GM18505 (cell line): ENCODE measurements around the gene FRY.

Experiments
- ATAC-seq: cut with Tn5 transposase; IDR thresholded peaks from one replicate; pipeline ENCODE4 v1.9.1; 2021; ENCODE audit not compliant: unreplicated experiment
- POLR2A ChIP-seq: IDR thresholded peaks from 4 replicates; pipeline ENCODE4 v1.6.1; 2011; ENCODE audit warnings: borderline replicate concordance; ENCODE audit not compliant: insufficient read depth, insufficient read length; ENCODE audit errors: extremely low read depth

The FRY gene

DNA sequence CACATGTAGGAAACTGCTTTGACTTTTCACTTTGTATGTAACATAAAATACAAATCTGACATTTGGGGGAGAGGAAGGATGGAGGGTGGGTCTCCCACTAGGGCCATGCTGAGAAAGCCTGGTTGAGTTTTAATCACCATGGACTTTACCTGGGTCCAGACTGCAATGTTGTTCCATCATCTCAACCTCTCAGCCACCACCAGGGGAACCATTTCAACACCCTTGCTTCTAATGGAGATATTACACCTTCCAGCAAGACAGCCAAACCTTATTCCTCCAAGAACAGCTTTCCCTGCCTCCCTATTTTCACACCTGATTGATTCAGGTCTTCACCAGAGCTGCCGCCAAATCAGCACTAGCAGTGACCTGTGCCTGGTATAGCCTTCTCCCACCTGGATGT, 227.5 kb downstream of the FRY start:
- TF ChIP-seq POLR2A: no peak
- no peak for ATAC-seq

DNA sequence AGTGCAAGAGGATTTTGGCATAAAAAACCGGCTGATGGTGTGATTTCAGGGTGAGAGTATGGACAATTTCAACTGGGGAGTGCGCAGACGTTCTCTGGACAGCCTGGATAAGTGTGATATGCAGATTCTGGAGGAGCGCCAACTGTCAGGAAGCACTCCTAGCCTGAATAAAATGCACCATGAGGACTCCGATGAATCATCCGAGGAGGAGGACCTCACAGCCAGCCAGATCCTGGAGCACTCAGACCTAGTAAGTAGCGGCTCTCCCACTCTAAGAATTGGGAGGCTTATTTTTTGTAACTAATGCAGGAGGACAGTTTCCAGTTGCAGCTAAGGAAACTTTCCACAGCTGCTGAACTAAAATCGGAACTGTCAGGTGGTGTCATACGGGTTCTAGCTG, 230.0 kb downstream of the FRY start:
- ATAC-seq: no peak
- no peak for TF ChIP-seq POLR2A

DNA sequence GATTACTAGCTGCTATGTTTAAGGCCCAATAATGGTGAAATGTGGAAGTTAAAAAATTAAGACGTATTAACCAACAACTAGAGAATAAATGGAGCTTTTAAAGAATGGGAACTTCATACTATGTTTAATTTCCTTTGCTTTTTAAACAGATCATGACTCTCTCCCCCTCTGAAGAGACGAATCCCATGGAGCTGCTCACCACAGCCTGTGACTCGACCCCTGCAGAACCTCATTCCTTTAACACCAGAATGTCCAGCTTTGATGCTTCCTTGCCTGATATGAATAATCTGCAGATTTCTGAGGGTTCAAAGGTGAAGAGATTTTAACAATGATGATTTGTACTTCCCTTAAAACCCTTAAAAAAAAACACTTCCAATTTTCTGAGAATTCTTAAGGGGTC, 230.6 kb downstream of the FRY start:
- no peak for TF ChIP-seq POLR2A
- ATAC-seq: no peak

DNA sequence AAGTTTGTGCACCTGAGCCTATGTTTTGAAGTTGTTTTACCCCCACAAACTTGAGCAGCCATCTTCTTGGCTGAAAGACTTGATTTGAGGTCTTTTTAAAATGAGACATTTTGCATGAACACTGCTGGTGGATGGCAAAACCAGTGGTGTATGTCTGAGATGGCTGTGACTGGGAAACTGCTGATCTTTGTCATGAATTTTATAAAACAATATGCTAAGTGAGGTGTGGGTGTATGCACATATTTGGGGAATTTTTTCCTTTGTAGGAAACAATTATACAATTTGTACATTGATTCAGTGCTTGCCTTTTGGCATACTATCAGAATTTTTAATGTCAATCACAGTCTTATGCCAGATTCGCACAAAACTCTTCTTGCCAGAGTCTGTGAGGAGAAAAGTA, 231.0 kb downstream of the FRY start:
- TF ChIP-seq POLR2A: no peak
- no peak for ATAC-seq

DNA sequence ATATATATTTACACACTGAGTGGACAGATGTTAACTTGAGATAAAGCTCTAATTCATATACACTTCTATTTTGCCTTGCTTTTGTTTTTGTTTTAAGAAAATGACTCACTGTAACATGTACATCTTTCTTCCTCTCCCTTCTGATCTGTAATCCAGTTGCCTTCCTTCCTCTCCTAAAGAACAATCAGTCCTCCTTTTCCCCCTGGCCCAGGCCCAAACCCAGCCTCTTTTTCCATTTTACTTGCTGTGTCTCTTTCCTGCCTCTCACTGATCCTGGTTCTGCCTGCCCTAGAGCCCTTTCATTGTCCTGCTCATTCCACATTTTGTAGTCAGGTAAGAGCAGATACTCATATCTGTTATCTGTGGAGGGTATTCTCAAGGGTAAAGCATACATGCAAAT, 232.8 kb downstream of the FRY start:
- TF ChIP-seq POLR2A: no peak
- ATAC-seq: no peak

DNA sequence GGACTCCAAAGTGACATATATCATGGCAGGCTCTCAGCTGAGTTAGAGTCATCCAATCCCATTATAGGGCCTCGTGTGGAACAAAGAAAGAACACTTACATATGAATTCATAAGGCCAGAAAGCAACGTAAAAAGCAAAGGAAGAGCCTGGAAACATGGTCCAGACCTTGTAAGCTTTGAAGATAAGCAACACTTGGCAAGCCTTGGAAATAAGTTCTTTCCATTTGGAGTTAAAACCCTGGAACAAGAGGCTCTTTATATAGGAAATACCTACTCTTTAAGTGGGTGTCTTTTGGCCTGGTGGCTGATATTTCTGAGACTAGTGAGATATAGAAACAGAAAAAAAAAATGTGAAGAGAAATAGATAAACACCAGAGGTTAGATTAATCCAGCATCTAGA, 234.2 kb downstream of the FRY start:
- TF ChIP-seq POLR2A: no peak
- ATAC-seq: no peak

DNA sequence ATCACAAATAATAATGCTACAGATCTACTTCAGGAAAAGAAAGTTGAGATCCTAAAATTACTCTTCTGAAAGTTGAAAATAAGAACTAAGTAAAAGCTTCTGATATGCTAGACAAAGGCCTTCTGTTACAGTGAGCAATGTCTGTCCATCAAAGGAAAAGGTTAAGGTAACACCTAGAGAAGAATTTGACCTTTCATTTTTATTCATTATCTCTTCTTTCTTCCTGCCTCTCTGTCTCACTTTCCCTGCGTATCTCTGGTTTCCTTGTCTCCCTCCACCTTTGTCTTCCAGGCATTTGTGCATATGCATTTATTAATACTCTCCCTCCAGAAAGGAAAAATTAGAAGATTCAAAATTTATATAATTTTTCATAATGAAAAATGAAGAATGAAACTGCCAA, 234.6 kb downstream of the FRY start:
- no peak for ATAC-seq

DNA sequence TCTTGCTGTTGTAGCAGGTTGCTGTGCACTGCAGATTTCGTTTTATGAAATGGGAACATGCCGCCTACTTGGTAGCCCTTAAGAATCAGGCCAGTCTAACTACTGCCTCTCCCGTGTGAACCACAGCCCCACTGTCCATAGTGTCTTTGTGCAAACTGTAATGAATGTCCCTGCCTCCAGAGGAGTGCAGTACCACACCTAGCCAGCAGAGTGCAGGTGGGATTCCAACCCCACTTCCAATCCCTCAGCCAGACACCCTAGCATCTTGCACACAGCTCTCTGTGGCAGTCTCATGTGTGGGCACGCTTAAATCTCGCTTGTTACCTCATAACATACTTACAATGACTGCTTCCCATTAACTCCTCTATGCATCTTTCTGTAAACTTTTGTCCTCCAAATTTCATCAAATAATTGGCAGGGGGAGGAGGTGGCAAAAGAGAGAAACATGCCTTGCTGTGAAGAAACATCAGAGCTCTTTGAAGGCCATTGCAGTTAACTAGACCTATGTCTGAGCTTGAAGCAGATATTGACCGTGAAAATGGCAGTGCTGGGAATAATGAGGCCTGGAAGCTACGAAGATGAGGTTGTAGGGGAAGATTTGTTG, 236.4 kb downstream of the FRY start:
- ATAC-seq: peak; percentile 86
- no peak for TF ChIP-seq POLR2A

More for the DNA sequence above, 234.6 kb downstream of the FRY start:
- no peak for TF ChIP-seq POLR2A

DNA sequence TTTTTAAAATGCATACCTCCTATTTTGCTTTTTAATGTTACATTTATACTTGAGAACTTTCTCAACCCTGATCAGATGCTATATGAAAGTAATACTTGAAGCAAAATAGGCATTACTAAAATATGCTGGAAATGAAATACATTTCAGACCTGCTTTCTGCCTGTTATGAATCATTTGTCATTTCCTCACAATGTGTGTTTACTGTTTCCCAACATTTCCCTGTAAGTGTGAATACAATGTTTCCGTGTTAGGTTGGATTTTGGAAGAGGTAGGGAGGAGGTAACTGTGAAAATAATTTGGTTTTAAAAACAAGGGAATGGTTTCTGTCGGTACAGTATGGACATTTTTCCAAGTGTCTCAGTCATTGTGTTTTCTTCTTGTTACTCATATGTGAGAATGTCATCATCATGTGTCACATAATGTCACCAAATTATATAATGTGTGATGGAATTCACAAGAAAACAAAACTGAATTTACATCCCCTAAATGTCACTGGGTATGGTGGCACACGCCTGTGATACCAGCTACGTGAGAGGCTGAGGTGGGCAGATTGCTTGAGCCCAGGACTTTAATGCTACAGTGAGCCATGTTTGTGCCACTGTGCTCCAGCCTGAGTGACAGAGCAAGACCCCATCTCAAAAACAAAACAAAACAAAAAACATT, 240.6 kb downstream of the FRY start:
- TF ChIP-seq POLR2A: no peak
- no peak for ATAC-seq

DNA sequence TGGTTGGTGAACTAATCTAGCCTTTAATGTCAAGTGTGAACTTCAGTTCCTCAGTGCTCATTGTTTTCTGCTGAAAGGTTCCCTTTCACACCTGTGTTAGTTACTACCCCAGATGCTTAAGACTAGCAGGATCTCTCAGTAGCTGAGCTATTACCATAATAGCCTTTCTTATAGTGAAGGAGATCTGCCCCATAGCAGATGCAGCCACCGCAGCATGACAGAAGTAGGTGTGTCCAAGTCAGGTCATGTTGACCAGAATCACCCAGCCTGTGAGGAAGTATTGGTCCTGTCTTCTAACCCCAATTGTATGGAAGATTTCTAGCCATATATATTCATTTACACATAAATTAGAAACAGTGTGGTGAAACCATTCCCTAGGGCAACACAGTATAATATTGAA, 246.3 kb downstream of the FRY start:
- TF ChIP-seq POLR2A: no peak
- ATAC-seq: no peak

DNA sequence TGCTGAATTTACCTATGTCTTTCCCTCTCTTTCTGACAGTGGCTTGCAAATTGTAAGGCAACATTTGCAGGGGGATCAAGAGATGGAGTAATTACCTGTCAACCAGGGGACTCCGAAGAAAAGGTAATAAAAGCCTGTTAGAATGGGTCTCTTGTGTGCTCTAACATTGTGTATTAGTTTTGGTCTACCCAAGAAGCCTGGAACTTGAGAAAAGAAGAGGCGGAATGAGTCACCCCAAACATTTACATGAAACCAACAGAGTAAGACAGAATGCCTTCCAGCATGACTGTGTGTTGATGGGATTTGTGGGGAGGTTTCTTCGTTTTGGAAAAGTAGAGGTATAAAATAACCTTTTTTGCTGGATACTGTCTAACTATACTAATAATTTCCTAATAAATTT, 246.9 kb downstream of the FRY start:
- no peak for ATAC-seq
- no peak for TF ChIP-seq POLR2A

DNA sequence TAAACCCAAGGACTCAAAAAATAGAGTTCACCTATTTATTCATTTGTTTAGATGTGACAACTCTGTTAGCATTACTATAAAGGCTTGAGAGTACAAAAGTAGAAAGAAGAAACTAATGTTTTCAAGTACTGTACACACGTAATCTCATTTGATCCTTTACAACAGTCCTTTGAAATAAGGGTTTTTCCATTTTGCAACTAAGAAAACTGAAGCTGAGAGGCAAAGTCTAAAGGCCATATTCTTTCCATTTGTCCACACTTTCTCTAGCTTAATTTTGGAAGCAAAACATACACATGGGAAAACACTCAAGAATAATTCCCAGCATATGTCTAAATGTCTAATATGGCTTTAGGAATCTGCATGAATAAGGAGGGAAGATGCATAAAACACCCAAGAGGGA, 249.5 kb downstream of the FRY start:
- ATAC-seq: no peak
- no peak for TF ChIP-seq POLR2A

DNA sequence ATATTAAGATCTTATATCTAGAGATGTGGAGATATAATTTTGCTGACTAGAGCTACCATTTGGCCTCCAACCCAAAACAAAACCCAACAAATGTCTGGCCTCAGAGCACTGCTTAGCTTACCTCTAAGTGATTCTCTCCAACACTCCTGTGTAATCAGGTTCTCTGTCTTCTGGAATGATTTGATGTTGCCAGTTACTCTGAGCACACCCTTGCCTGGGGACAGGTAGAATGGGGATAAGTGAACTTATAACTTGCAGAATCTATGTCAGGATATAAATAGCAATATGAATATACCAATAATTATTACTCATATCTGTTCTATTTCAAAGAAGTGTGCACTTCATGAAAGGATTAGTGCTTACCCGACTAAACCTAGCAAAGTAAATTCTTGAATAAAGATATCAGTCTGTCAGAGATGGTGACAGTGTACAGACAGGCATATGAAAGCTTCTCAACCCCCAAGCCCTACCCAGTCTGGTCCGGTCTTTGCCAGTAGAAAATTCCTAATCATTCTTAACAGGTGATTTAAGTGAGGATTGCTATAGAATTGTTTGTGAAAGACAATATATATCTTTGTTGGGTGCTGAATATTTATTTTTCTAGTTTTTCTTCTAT, 250.6 kb downstream of the FRY start:
- no peak for TF ChIP-seq POLR2A
- ATAC-seq: no peak

DNA sequence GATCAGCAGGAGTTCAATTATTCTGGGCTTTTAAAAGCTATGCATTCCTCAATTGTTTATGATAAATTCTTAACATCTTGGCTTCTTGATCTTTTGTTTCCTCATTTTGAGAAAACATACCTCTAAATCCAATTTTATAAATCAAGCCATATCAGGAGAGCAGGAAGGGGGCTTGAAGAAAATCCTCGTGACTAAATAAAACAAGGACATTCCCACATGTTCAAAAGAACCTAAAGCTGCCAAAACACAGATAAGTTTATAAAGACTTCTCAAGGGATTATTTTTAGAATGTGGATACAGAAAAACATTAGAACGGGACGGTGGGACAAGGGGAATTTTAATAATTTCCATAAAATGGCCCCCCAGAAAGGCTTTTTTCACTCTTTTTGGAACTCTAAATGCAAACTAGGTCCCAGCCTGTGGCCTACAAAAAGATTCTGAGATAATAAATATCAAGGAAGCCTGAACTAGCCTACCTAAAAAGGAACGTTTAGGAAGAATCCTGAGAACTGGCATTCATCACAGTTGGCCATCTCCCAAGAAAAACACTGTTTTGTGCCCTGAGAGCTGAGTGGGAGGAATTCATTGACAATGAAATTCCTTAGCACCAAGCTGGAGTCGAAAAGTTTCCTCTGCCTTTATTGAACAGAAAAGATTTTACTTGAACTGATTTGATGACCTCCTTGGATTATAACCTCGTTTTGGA, 253.5 kb downstream of the FRY start:
- TF ChIP-seq POLR2A: no peak
- no peak for ATAC-seq
